CD14-positive monocyte (primary cell): ENCODE measurements around the gene WARS2. TPM values are rescaled to one million over a fixed set of nuclear protein-coding genes. Genes with fewer than 3 reads are reported as not detected.

ENCODE experiments used
- DNase-seq, 3 donors: peaks; one replicate each; pipeline ENCODE4 v3.0.0-alpha.2; 2011 to 2022
- H2AFZ ChIP-seq: 2 replicates; pipeline ENCODE4 v1.6.0; 2012; ENCODE audit warnings: mild to moderate bottlenecking, low read depth, low read length, inconsistent platforms; ENCODE audit not compliant: insufficient read depth, poor library complexity, severe bottlenecking
- H3K27ac ChIP-seq, 2 donors: 1 replicate in 1 of 2; 2 replicates in 1 of 2; pipeline ENCODE4 v1.5.1; 2012 to 2013; ENCODE audit warnings: low read length in 2 of 2, control low read depth in 1 of 2, inconsistent platforms in 1 of 2, low read depth in 1 of 2, mild to moderate bottlenecking in 1 of 2
- H3K27me3 ChIP-seq, 2 donors: one replicate each; pipeline versions ENCODE4 v1.6.0 to v1.6.1; 2011 to 2013; ENCODE audit warnings: low read length in 2 of 2; ENCODE audit not compliant: control insufficient read depth in 2 of 2, insufficient read depth in 2 of 2
- H3K36me3 ChIP-seq, 2 donors: replicated peaks in 1 of 2; 1 replicate in 1 of 2; 2 replicates in 1 of 2; pipeline versions ENCODE4 v1.5.1 to v1.6.1; 2012 to 2013; ENCODE audit warnings: low read length in 2 of 2, control low read depth in 1 of 2, inconsistent platforms in 1 of 2, mild to moderate bottlenecking in 1 of 2; ENCODE audit not compliant: insufficient read depth in 2 of 2, control insufficient read depth in 1 of 2
- H3K4me1 ChIP-seq, 2 donors: 1 replicate in 1 of 2; 2 replicates in 1 of 2; pipeline versions ENCODE4 v1.5.1 to v1.6.1; 2012 to 2013; ENCODE audit warnings: low read length in 2 of 2, control low read depth in 1 of 2, inconsistent platforms in 1 of 2, mild to moderate bottlenecking in 1 of 2, moderate library complexity in 1 of 2; ENCODE audit not compliant: insufficient read depth in 2 of 2, control insufficient read depth in 1 of 2
- H3K4me2 ChIP-seq: replicated peaks from 2 replicates; pipeline ENCODE3; 2012; ENCODE audit warnings: low read length, moderate library complexity, mild to moderate bottlenecking; ENCODE audit not compliant: poor library complexity, severe bottlenecking; ENCODE audit errors: extremely low read depth
- H3K4me3 ChIP-seq, 3 experiments: fragments of 200-600 bp in 1 of 3; sonication (generic) in 1 of 3; replicated peaks in 1 of 3; 1 replicate in 2 of 3; 2 replicates in 1 of 3; pipeline ENCODE4 v1.5.1; 2011 to 2013; ENCODE audit warnings: low read length in 3 of 3, mild to moderate bottlenecking in 3 of 3, control low read depth in 2 of 3, low read depth in 2 of 3, inconsistent platforms in 1 of 3, moderate library complexity in 1 of 3
- H3K79me2 ChIP-seq: 2 replicates; pipeline ENCODE4 v1.6.0; 2012; ENCODE audit warnings: mild to moderate bottlenecking, control low read depth, inconsistent platforms, low read length, moderate library complexity; ENCODE audit not compliant: insufficient read depth
- H3K9ac ChIP-seq: 2 replicates; pipeline ENCODE4 v1.6.0; 2017; ENCODE audit warnings: low read length, mild to moderate bottlenecking; ENCODE audit not compliant: insufficient read depth, poor library complexity, severe bottlenecking
- H3K9me3 ChIP-seq, 2 donors: replicated peaks in 1 of 2; 1 replicate in 1 of 2; 2 replicates in 1 of 2; pipeline versions ENCODE4 v1.5.1 to v1.6.1; 2012 to 2013; ENCODE audit warnings: low read length in 2 of 2, control low read depth in 1 of 2; ENCODE audit not compliant: control insufficient read depth in 1 of 2, insufficient read depth in 1 of 2
- H4K20me1 ChIP-seq: 2 replicates; pipeline ENCODE4 v1.6.0; 2012; ENCODE audit warnings: mild to moderate bottlenecking, low read length, control low read depth, moderate library complexity; ENCODE audit not compliant: insufficient read depth
- H3K27ac Mint-ChIP-seq, 7 donors: one replicate each; pipeline ENCODE4 v1.8.0; 2020; ENCODE audit warnings: mild to moderate bottlenecking in 7 of 7, mixed read lengths in 7 of 7, moderate library complexity in 6 of 7, inconsistent platforms in 2 of 7
- H3K27me3 Mint-ChIP-seq, 3 donors: one replicate each; pipeline ENCODE4 v1.8.0; 2021 to 2022; ENCODE audit warnings: low read depth in 3 of 3, mild to moderate bottlenecking in 3 of 3, mixed read lengths in 3 of 3, moderate library complexity in 3 of 3, inconsistent platforms in 1 of 3
- H3K36me3 Mint-ChIP-seq, 2 donors: one replicate each; pipeline ENCODE4 v1.8.0; 2020; ENCODE audit warnings: mixed read lengths in 2 of 2, inconsistent platforms in 1 of 2, mild to moderate bottlenecking in 1 of 2
- H3K4me1 Mint-ChIP-seq: one replicate; pipeline ENCODE4 v1.8.0; 2020; ENCODE audit warnings: mild to moderate bottlenecking, mixed read lengths
- H3K4me3 Mint-ChIP-seq, 2 donors: one replicate each; pipeline ENCODE4 v1.8.0; 2020; ENCODE audit warnings: mild to moderate bottlenecking in 2 of 2, mixed read lengths in 2 of 2, moderate library complexity in 1 of 2
- H3K9me3 Mint-ChIP-seq, 7 donors: one replicate each; pipeline ENCODE4 v1.8.0; 2020 to 2022; ENCODE audit warnings: mixed read lengths in 7 of 7, mild to moderate bottlenecking in 6 of 7, moderate library complexity in 6 of 7, inconsistent platforms in 2 of 7
- CTCF ChIP-seq: fragments of 200-600 bp; IDR thresholded peaks from one replicate; pipeline ENCODE4 v1.8.0; 2022; ENCODE audit warnings: antibody characterized with exemption, mild to moderate bottlenecking
- WGBS: methylation state at CpG from one replicate; pipeline ENCODE4 v1.1.5; 2013; ENCODE audit warnings: missing lambda C conversion rate; ENCODE audit not compliant: insufficient coverage; 5-methylcytosine and 5-hydroxymethylcytosine counted together
- intact Hi-C, 2 donors: fragments of 100-400 bp; cut with micrococcal nuclease; formaldehyde crosslinking; loops; one replicate each; pipeline versions ENCODE4 v1.15.0 to v1.15.1; 2023
- polyA plus RNA-seq, 3 donors: library from polyadenylated mRNA; depleted of rRNA in 1 of 3; unstranded in 2 of 3; stranded (reverse) in 1 of 3; fragments of 300-500 nt in 2 of 3; fragments of >200 nt in 1 of 3; fragmentation: Illumina TruSeq in 2 of 3; gene quantifications; 1 replicate in 2 of 3; 2 replicates in 1 of 3; pipeline ENCODE4 v1.2.3, GENCODE V29; 2012 to 2021

The WARS2 gene
- polyA plus RNA-seq, 3 donors = 4.6 to 5.1 (median 4.7) TPM

GRCh38 chr1:119034359-119034758 is 106.1 kb downstream of the WARS2 start:
- no peaks in the 10 kb centered on the region for H3K9me3 ChIP-seq
- no peak overlapping the region for H3K4me2 ChIP-seq
- H3K79me2 ChIP-seq = no peaks in the 10 kb centered on the region
- H3K27ac ChIP-seq = no peak overlapping the region
- intact Hi-C loops = no loop called here
- no peaks in the 10 kb centered on the region for H4K20me1 ChIP-seq
- no peak for TF ChIP-seq CTCF
- H3K36me3 Mint-ChIP-seq = peaks cover 17 to 26% of the 10 kb centered on the region in 2 donors
- no peaks in the 10 kb centered on the region for H3K27me3 Mint-ChIP-seq
- H3K27ac Mint-ChIP-seq = no peak overlapping the region
- no peaks in the 10 kb centered on the region for H3K27me3 ChIP-seq
- peaks cover 0 to 7% (median 5%) of the 10 kb centered on the region in 7 donors for H3K9me3 Mint-ChIP-seq
- peaks cover 0 to 18% of the 10 kb centered on the region in 2 donors for H3K36me3 ChIP-seq
- DNase-seq = no peak
- H3K4me1 Mint-ChIP-seq = no peaks in the 10 kb centered on the region
- H2AFZ ChIP-seq = no peak overlapping the region
- H3K4me3 ChIP-seq = no peak overlapping the region
- no peak overlapping the region for H3K9ac ChIP-seq
- H3K4me3 Mint-ChIP-seq = no peak overlapping the region
- no peaks in the 10 kb centered on the region for H3K4me1 ChIP-seq

GRCh38 chr1:119032986-119033385 is 107.5 kb downstream of the WARS2 start:
- no peak for DNase-seq
- no peaks in the 10 kb centered on the region for H3K4me1 ChIP-seq
- no peaks in the 10 kb centered on the region for H3K79me2 ChIP-seq
- no peak overlapping the region for H2AFZ ChIP-seq
- intact Hi-C loops = no loop called here
- H3K4me1 Mint-ChIP-seq = no peaks in the 10 kb centered on the region
- H3K4me3 ChIP-seq = no peak overlapping the region
- TF ChIP-seq CTCF = no peak
- no peaks in the 10 kb centered on the region for H3K9me3 ChIP-seq
- no peaks in the 10 kb centered on the region for H3K27me3 Mint-ChIP-seq
- H3K36me3 ChIP-seq = peaks cover 0 to 18% of the 10 kb centered on the region in 2 donors
- H3K4me2 ChIP-seq = no peak overlapping the region
- 96% methylated on average over 20 of the region's 22 CpGs for WGBS
- no peaks in the 10 kb centered on the region for H3K27me3 ChIP-seq
- H3K27ac ChIP-seq = no peak overlapping the region
- no peaks in the 10 kb centered on the region for H4K20me1 ChIP-seq
- peaks cover 0 to 7% (median 5%) of the 10 kb centered on the region in 7 donors for H3K9me3 Mint-ChIP-seq
- no peak overlapping the region for H3K27ac Mint-ChIP-seq
- no peak overlapping the region for H3K4me3 Mint-ChIP-seq
- H3K36me3 Mint-ChIP-seq = peaks cover 17 to 23% of the 10 kb centered on the region in 2 donors
- no peak overlapping the region for H3K9ac ChIP-seq
